Stimulated activated naive CD8-positive, alpha-beta T cell treated with anti-CD3 and anti-CD28 coated beads, Interleukin-15, Interleukin-2, amounts not matched to agents 100 U/mL and 50 U/mL, for 24 hours (primary cell): ENCODE measurements around the gene ZNF470.

Experiments used
- ATAC-seq: fragments of 150-1000 bp; cut with Tn5 transposase; one replicate; pipeline ENCODE4 v1.10.0; 2021
- DNase-seq: peaks from one replicate; pipeline ENCODE4 v3.0.0; 2021

Gene ZNF470

GRCh38 chr19:56608274-56608964, 41.2 kb downstream of the ZNF470 start:
- ATAC-seq (no peak), DNase-seq (no peak)

GRCh38 chr19:56611288-56611687, 44.0 kb downstream of the ZNF470 start:
- DNase-seq (no peak), ATAC-seq (no peak)

GRCh38 chr19:56612737-56613136, 45.5 kb downstream of the ZNF470 start:
- no peak for ATAC-seq
- DNase-seq = no peak

GRCh38 chr19:56613639-56614038, 46.4 kb downstream of the ZNF470 start:
- no peak for ATAC-seq
- no peak for DNase-seq

GRCh38 chr19:56617531-56617930, 50.3 kb downstream of the ZNF470 start:
- no peak for ATAC-seq
- DNase-seq = no peak

GRCh38 chr19:56619121-56619520, 51.9 kb downstream of the ZNF470 start:
- DNase-seq (no peak), ATAC-seq (no peak)

GRCh38 chr19:56622374-56622773, 55.1 kb downstream of the ZNF470 start:
- ATAC-seq = no peak
- no peak for DNase-seq

GRCh38 chr19:56623006-56623405, 55.7 kb downstream of the ZNF470 start:
- ATAC-seq (no peak), DNase-seq (no peak)

- ATAC-seq (no peak), DNase-seq (no peak)
Observed at GRCh38 chr19:56625708-56626107, 58.4 kb downstream of the ZNF470 start.

- ATAC-seq (no peak), DNase-seq (no peak)
Observed at GRCh38 chr19:56633021-56633420, 65.8 kb downstream of the ZNF470 start.

GRCh38 chr19:56637976-56638555, 70.8 kb downstream of the ZNF470 start:
- ATAC-seq (peak; percentile 28), DNase-seq (peak; percentile 59)
